Activated naive CD8-positive, alpha-beta T cell treated with anti-CD3 and anti-CD28 coated beads, Interleukin-2, amount 10 ng/mL, durations not matched to agents 7 days and 5 days (primary cell): ENCODE data around the gene SMARCC1. TPM values are rescaled to one million over a fixed set of nuclear protein-coding genes. Genes with fewer than 3 reads are reported as not detected.

Experiments used
- ATAC-seq: fragments of 150-1000 bp; cut with Tn5 transposase; one replicate; pipeline ENCODE4 v1.10.0; 2021; ENCODE audit warnings: low read depth, moderate library complexity
- POLR2A ChIA-PET: fragments of 350-600 bp; sonication (Branson Sonifier 250); formaldehyde crosslinking; loops from one replicate; lab custom pipeline; 2021; ENCODE audit warnings: antibody characterized with exemption; lab: Charles Lee
- DNase-seq: peaks from one replicate; pipeline ENCODE4 v3.0.0; 2021
- H3K27ac Mint-ChIP-seq: one replicate; pipeline ENCODE4 v1.8.0; 2022; ENCODE audit warnings: mild to moderate bottlenecking, mixed read lengths
- H3K27me3 Mint-ChIP-seq: one replicate; pipeline ENCODE4 v1.8.0; 2022; ENCODE audit warnings: mild to moderate bottlenecking, moderate library complexity, mixed read lengths
- H3K36me3 Mint-ChIP-seq: one replicate; pipeline ENCODE4 v1.8.0; 2021; ENCODE audit warnings: mild to moderate bottlenecking, mixed read lengths
- H3K4me1 Mint-ChIP-seq: one replicate; pipeline ENCODE4 v1.8.0; 2021; ENCODE audit warnings: mixed read lengths
- H3K4me3 Mint-ChIP-seq: one replicate; pipeline ENCODE4 v1.8.0; 2022; ENCODE audit warnings: mild to moderate bottlenecking, moderate library complexity, mixed read lengths
- H3K9me3 Mint-ChIP-seq: one replicate; pipeline ENCODE4 v1.8.0; 2021; ENCODE audit warnings: mixed read lengths
- total RNA-seq, 2 experiments: library from RNA; stranded (reverse); gene quantifications; one replicate each; pipeline ENCODE4 v1.2.3, GENCODE V29; 2021

SMARCC1 gene
- total RNA-seq, 2 experiments from 2014 or later = 82.8 to 88.1 TPM

DNA sequence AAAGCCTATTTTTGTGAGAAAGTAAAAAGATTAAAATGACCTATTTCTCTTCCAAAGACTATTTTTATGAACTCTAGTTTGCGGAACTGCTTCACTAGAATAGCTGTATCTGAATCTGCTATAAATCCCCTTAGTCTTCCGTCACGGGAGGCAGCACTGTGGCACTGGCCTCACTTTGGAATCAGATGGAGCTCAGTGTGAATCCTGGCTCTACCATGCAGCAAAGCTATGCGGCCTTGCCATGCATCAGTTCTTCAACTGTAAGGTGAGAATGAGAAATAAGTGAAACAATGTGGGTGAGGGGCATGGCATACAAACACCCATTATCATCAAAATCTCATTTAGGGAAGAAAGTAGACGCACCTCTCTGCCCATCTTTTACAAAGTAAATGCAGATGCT is 175.5 kb downstream of the SMARCC1 start:
- peaks cover 24% of the 10 kb centered on the region for H3K36me3 Mint-ChIP-seq
- DNase-seq = no peak
- peak overlapping the region; percentile 50 for H3K27ac Mint-ChIP-seq
- H3K4me1 Mint-ChIP-seq = no peaks in the 10 kb centered on the region
- POLR2A ChIA-PET = no interaction called here
- ATAC-seq = no peak
- no peaks in the 10 kb centered on the region for H3K27me3 Mint-ChIP-seq
- H3K4me3 Mint-ChIP-seq = no peak overlapping the region
- no peaks in the 10 kb centered on the region for H3K9me3 Mint-ChIP-seq

DNA sequence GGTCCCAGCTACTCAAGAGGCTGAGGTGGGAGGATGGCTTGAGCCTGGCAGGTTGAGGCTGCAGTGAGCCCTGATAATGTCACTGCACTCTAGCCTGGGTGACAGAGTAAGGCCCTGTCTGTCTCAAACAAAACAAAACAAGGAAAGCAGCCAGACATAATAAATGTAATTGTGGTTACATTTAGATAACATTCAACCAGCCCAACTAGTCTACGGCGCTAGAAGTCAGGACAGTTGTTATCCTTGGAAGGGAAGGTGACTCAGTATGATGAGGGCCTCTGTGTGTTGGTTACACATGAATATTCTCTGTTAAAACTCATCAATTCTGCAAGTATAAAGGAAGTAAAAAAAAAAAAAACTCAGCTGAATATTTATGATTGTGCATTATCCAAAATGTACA is 176.0 kb downstream of the SMARCC1 start:
- Mint-ChIP-seq H3K36me3 (peaks cover 24% of the 10 kb centered on the region), H3K27me3 (no peaks in the 10 kb centered on the region), H3K4me1 (no peaks in the 10 kb centered on the region), H3K9me3 (no peaks in the 10 kb centered on the region), H3K4me3 (no peak overlapping the region), H3K27ac (no peak overlapping the region)
- no peak for DNase-seq
- ATAC-seq = no peak
- POLR2A ChIA-PET = no interaction called here

DNA sequence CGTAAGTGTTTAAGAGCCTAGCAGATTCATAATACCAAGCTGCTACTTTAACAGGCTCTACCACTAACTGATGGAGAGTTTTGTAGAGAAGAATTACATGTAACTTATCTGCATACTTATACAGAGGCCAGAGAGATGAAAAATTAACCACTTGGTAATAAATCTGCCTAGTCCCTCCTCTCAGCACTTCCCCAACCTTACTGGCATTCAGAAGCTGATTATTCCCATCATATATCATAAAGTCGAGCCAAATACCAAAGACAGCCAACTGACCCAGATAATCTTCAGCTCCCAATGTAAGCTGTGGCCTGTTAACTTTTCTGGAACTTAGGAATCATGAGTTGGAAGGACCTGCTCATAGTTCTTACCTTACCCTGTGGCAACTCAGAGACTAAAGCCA is 177.5 kb downstream of the SMARCC1 start:
- Mint-ChIP-seq H3K9me3 (no peaks in the 10 kb centered on the region), H3K4me1 (no peaks in the 10 kb centered on the region), H3K27me3 (no peaks in the 10 kb centered on the region), H3K4me3 (no peak overlapping the region), H3K36me3 (peaks cover 12% of the 10 kb centered on the region), H3K27ac (no peak overlapping the region)
- DNase-seq = no peak
- POLR2A ChIA-PET = interaction anchor here (0.6 kb wide), 1 partner anchor 78 kb away, joined by 4 read pairs; no protein-coding TSS in a partner anchor
- no peak for ATAC-seq

DNA sequence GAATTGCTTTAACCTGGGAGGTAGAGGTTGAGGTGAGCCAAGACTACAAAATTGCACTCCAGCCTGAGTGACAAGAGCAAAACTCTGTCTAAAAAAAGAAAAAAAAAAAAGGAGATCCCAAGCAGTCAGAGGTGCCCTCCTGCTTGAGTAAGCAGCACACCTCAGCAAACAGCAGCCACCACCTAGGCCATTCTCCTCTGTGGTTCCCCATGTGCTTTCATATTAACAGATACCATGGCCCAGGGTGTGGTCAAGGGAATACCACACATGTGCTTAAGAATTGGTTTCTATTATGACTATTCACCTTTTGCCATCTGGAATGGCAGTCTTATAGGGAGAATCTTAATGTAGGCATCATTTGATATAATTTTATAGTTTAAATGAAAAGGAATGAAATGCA is 178.4 kb downstream of the SMARCC1 start:
- DNase-seq (no peak), ATAC-seq (no peak)
- no peaks in the 10 kb centered on the region for H3K27me3 Mint-ChIP-seq
- no peaks in the 10 kb centered on the region for H3K4me1 Mint-ChIP-seq
- POLR2A ChIA-PET = interaction anchor here (0.7 kb wide), 2 partner anchors 18 to 190 kb away, joined by 3 read pairs; no protein-coding TSS in a partner anchor
- H3K36me3 Mint-ChIP-seq = peaks cover 8% of the 10 kb centered on the region
- no peaks in the 10 kb centered on the region for H3K9me3 Mint-ChIP-seq
- no peak overlapping the region for H3K27ac Mint-ChIP-seq
- no peak overlapping the region for H3K4me3 Mint-ChIP-seq

DNA sequence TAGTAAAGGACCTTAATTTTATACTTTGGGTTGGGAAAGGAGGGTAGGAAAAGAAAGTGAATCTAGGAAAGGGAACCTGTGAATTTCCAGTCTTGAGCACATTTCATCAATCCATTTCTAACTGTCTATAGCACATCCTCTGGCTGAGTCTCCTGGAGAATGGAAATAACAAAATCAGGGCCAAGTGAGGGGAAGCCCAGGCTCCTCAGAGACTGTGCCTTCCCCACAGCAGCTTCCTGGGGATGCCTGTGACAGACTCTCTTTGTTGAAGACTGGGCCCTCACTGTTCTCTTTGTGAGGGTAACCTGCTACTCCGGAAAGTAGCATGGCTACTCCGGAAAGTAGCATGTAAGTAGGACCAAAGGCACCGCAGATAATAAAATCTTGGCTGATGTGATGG is 180.4 kb downstream of the SMARCC1 start:
- DNase-seq (no peak), ATAC-seq (no peak)
- H3K9me3 Mint-ChIP-seq = no peaks in the 10 kb centered on the region
- no peak overlapping the region for H3K4me3 Mint-ChIP-seq
- POLR2A ChIA-PET = interaction anchor here (0.7 kb wide), 1 partner anchor 14 kb away, joined by 3 read pairs; no protein-coding TSS in a partner anchor
- H3K27me3 Mint-ChIP-seq = no peaks in the 10 kb centered on the region
- H3K4me1 Mint-ChIP-seq = no peaks in the 10 kb centered on the region
- H3K36me3 Mint-ChIP-seq = peaks cover 12% of the 10 kb centered on the region
- H3K27ac Mint-ChIP-seq = peak overlapping the region; percentile 44

DNA sequence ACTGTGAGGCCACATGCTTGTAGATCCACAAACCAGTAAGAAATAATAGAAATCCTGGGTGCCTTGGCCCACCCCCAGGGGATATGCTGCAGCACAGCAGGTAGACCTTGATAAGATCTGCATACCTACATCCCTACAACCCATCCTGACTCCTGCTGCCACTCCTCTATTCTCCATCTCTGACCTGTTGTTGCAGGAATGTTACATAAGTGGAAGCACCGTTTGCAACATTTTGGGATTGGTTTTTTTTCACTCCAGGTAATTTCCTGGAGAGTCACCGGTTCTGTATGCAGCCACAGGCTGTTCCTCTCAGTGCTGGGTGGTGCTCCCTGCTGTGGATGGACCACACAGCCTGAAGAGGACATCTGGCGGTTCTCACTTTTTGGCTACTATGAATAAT is 186.9 kb downstream of the SMARCC1 start:
- H3K27ac Mint-ChIP-seq = no peak overlapping the region
- ATAC-seq = no peak
- no peaks in the 10 kb centered on the region for H3K9me3 Mint-ChIP-seq
- H3K27me3 Mint-ChIP-seq = no peaks in the 10 kb centered on the region
- DNase-seq = no peak
- H3K4me3 Mint-ChIP-seq = no peak overlapping the region
- H3K4me1 Mint-ChIP-seq = peaks cover 2% of the 10 kb centered on the region
- peaks cover 25% of the 10 kb centered on the region for H3K36me3 Mint-ChIP-seq
- POLR2A ChIA-PET = no interaction called here

DNA sequence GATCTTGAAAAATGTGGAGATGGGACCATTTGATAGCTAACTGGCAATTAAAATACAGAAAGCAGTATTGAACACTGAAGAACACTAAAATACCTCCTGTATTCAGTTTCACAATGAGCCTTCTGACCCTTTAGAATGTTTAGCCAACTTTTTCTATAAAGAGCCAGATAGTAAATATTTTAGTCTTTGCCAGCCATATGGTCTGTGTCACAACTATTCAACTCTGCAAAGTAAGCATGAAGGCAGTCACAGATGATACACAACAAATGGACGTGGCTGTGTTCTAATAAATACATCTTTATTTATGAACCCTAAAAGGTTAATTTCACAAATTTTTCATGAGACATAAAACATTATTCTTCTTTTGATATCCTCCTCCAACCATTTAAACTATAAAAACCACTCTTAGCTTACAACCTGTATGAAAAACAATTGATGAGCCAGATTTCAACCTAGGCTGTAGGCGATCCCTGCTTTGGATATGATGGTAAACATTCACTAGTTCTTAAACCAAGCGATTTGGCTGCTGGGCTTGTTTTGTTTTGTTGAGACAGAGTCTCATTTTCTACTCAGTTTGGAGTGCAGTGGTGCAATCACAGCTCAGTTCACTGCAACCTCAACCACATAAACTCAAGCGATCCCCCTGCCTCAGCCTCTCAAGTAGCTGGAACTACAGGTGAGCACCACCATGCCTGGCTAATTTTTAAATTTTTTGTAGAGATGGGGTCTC is 189.5 kb downstream of the SMARCC1 start:
- Mint-ChIP-seq H3K9me3 (no peaks in the 10 kb centered on the region), H3K27me3 (no peaks in the 10 kb centered on the region), H3K4me1 (peaks cover 2% of the 10 kb centered on the region), H3K4me3 (no peak overlapping the region), H3K27ac (no peak overlapping the region), H3K36me3 (peaks cover 28% of the 10 kb centered on the region)
- DNase-seq = no peak
- ATAC-seq = no peak
- POLR2A ChIA-PET = no interaction called here

DNA sequence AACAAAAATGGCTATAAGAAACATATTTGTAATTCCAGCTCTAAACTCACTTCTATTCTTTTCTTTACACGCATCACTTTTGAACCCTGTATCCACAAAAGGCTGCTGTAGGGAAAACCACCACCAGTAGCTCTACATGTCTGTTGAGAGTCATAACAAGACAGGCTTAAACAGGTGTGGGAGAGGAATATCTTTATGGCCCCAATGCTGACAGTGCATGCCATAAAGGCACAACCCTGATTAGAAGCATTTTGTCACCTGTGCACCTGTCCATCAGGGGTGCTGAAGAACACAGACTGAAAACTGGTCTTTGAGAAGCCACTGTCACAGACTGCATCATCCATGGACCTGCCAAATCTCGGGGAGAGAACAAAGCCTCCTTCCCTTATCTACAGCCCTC is 191.5 kb downstream of the SMARCC1 start:
- H3K4me3 Mint-ChIP-seq = no peak overlapping the region
- ATAC-seq = no peak
- H3K27me3 Mint-ChIP-seq = no peaks in the 10 kb centered on the region
- peaks cover 24% of the 10 kb centered on the region for H3K36me3 Mint-ChIP-seq
- DNase-seq = no peak
- H3K27ac Mint-ChIP-seq = no peak overlapping the region
- H3K4me1 Mint-ChIP-seq = peaks cover 2% of the 10 kb centered on the region
- POLR2A ChIA-PET = no interaction called here
- no peaks in the 10 kb centered on the region for H3K9me3 Mint-ChIP-seq

DNA sequence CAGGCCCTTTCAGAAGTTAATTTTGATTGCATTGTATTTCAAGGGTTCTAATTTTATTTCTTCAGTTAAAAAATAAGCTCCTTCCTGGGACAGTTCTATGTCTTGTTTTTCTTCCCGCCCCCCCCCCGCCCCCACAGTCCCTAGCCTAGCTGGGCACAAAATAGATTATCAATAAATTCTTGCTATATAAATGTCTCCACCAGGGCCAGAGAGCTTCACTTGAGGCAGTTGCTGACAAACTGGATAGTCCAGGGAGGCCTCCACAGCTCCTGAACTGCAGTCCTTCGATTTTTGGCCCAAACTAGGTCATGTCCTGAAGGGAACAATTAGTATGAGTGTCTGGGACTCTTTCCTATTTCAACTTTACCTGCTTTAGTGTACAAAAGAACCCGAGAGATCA is 193.1 kb downstream of the SMARCC1 start:
- ATAC-seq = no peak
- Mint-ChIP-seq H3K27ac (no peak overlapping the region), H3K36me3 (peaks cover 18% of the 10 kb centered on the region), H3K4me1 (no peaks in the 10 kb centered on the region), H3K27me3 (no peaks in the 10 kb centered on the region), H3K9me3 (no peaks in the 10 kb centered on the region), H3K4me3 (no peak overlapping the region)
- POLR2A ChIA-PET = no interaction called here
- no peak for DNase-seq

DNA sequence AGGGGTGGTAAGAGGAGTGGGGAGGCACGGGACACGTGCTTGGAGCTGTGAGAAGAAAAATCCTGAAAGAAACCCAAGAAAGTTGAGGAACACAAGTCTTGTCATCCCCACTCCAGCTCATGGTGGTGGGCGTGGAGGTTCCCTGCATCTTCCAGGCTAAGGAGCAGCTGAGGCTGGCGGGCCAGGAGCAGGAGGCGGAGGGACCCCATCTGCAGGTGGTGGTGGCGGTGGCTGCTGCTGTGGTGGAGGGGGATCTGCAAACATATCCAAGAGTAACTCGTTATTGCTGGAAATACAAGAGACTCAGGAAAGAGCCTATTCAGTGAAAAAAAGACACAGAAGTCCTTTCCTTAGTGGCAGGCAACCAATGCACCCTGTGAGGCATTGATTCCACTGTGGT is 193.6 kb downstream of the SMARCC1 start:
- DNase-seq = no peak
- no peaks in the 10 kb centered on the region for H3K4me1 Mint-ChIP-seq
- ATAC-seq = no peak
- no peaks in the 10 kb centered on the region for H3K9me3 Mint-ChIP-seq
- H3K4me3 Mint-ChIP-seq = no peak overlapping the region
- H3K36me3 Mint-ChIP-seq = peaks cover 14% of the 10 kb centered on the region
- POLR2A ChIA-PET = no interaction called here
- no peaks in the 10 kb centered on the region for H3K27me3 Mint-ChIP-seq
- no peak overlapping the region for H3K27ac Mint-ChIP-seq

DNA sequence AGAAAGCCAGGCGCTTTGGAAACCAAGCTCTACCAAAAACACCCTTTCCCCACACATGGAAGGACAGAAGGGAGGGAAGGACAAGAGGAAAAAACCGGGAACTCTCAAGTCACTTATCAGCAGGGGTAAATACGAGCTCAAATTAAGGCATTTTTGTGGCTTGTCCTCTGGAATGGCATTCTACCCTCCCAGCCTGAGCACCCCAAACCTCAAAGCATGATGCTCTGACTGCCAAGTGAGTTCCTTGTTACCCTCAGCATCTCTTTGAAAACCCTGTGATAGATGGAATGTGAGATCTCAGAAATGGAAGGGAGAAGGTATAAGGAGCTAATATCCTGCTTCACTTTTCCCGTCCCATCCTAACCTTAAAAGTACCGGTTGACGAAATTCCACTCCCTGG is 194.9 kb downstream of the SMARCC1 start:
- Mint-ChIP-seq H3K4me3 (no peak overlapping the region), H3K4me1 (no peaks in the 10 kb centered on the region), H3K27me3 (no peaks in the 10 kb centered on the region), H3K36me3 (peaks cover 12% of the 10 kb centered on the region), H3K27ac (no peak overlapping the region), H3K9me3 (no peaks in the 10 kb centered on the region)
- POLR2A ChIA-PET = no interaction called here
- ATAC-seq (no peak), DNase-seq (no peak)

DNA sequence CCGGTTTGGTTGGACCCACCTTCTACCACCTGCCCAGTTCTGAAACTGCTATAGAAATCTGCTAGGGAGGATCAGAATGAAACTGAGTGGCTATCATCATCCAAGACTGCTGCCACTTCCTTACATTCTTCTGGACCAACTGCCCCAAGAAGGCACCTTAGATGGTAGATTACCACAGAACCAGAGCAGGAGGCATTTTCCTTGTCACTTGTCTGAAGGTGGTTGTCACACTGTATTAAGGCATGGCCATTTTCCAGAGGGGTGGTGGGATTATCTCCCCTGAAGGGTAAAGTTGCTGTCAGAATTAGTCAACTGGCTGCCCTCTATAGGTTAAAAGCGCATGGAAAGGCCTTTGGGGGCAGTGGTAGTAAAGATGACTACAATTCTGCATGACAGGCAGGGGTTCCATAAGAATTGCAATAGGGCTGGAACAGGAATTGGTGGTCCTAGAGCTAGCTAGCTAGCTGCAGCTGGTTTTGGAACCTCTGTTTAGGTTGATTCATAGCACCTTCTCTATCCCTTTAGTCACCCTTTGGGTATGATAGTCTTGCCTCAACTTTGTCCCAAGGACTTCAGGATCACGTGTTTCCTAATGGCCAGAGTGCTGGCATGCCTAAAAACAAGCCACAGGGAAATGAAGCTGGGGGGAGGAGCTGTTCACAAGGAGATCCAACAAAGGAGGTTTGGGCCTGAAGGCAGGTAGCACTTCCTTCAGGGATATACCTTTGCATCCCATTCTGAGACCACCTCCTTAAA is 198.2 kb downstream of the SMARCC1 start:
- ATAC-seq (no peak), DNase-seq (no peak)
- Mint-ChIP-seq H3K4me1 (no peaks in the 10 kb centered on the region), H3K27ac (no peak overlapping the region), H3K36me3 (peaks cover 5% of the 10 kb centered on the region), H3K4me3 (no peak overlapping the region), H3K27me3 (peaks cover 11% of the 10 kb centered on the region), H3K9me3 (no peaks in the 10 kb centered on the region)
- POLR2A ChIA-PET = no interaction called here

DNA sequence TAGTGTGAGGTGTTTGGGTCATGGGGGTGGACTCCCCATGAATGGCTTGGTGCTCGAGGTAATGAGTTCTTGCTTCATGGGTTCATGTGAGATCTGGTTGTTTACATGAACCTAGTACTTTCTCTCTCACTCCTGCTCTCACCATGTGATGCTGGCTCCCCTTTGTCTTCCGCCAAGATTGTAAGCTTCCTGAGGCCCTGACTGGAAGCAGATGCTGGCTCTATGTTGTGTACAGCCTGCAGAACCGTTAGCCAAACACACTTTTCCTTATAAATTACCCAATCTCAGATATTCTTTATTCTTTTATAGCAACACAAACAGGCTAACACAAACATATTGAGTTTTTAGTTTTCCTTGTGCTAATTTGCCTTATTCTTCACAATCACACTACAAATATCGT is 199.9 kb downstream of the SMARCC1 start:
- Mint-ChIP-seq H3K36me3 (peaks cover 2% of the 10 kb centered on the region), H3K27ac (no peak overlapping the region), H3K4me3 (no peak overlapping the region), H3K9me3 (no peaks in the 10 kb centered on the region), H3K27me3 (peaks cover 15% of the 10 kb centered on the region), H3K4me1 (no peaks in the 10 kb centered on the region)
- no peak for ATAC-seq
- DNase-seq = no peak
- POLR2A ChIA-PET = no interaction called here

DNA sequence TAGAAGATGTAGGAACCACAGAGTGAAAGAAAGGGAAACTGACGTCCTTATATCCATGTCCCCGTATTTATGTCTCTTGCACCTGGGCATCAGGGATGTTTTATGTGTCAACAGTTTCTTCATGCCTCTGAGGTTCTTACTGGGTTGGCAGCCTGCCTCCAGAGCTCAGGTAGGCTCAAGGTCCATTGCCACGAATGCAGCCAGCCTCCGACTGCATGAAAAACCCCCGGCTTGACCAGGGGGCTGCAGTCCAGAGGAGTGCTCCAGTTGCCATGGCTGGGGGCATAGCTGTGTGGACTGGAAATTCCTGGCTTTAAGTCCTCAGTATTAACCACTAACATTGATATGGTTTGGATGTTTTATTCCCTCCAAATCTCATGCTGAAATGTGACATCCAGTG is 200.3 kb downstream of the SMARCC1 start:
- ATAC-seq (no peak), DNase-seq (no peak)
- peaks cover 16% of the 10 kb centered on the region for H3K27me3 Mint-ChIP-seq
- no peaks in the 10 kb centered on the region for H3K9me3 Mint-ChIP-seq
- POLR2A ChIA-PET = no interaction called here
- H3K36me3 Mint-ChIP-seq = peaks cover 2% of the 10 kb centered on the region
- no peaks in the 10 kb centered on the region for H3K4me1 Mint-ChIP-seq
- no peak overlapping the region for H3K4me3 Mint-ChIP-seq
- no peak overlapping the region for H3K27ac Mint-ChIP-seq
